DMS114 treated with DMSO at 0.1 percent for 48 hours (cell line): Measurements from ENCODE around the gene ZNF79.
"Not testable (repeated sequence)": the region's sequence is repeated elsewhere in the genome, so short reads cannot be mapped to it uniquely, and the experiment has no call there.

ENCODE experiments used
- DNase-seq: peaks from one replicate; lab custom pipeline; 2025; ENCODE audit not compliant: unreplicated experiment; lab: John Stamatoyannopoulos, UW

The ZNF79 gene

GRCh38 chr9:127451858-127452656 is 27.9 kb downstream of the ZNF79 start:
- DNase-seq, result no peak

- no peak for DNase-seq
These were observed 28.5 kb downstream of the ZNF79 start for GRCh38 chr9:127452691-127453090.

- DNase-seq, result no peak
These were observed 31.3 kb downstream of the ZNF79 start for GRCh38 chr9:127455324-127455992.

- DNase-seq, result no peak
These were observed 33.2 kb downstream of the ZNF79 start for GRCh38 chr9:127457191-127457878.

- DNase-seq, result no peak
These were observed 34.7 kb downstream of the ZNF79 start for GRCh38 chr9:127458921-127459320.

GRCh38 chr9:127463382-127463781 is 39.2 kb downstream of the ZNF79 start:
- no peak for DNase-seq

GRCh38 chr9:127463911-127464310 is 39.7 kb downstream of the ZNF79 start:
- no peak for DNase-seq

GRCh38 chr9:127466407-127466917 is 42.3 kb downstream of the ZNF79 start:
- not testable (repeated sequence) for DNase-seq

GRCh38 chr9:127467621-127468020 is 43.4 kb downstream of the ZNF79 start:
- no peak for DNase-seq

- DNase-seq, result no peak
These were observed 46.5 kb downstream of the ZNF79 start for GRCh38 chr9:127470662-127471061.

GRCh38 chr9:127473501-127473900 is 49.3 kb downstream of the ZNF79 start:
- no peak for DNase-seq

- DNase-seq, result no peak
These were observed 49.8 kb downstream of the ZNF79 start for GRCh38 chr9:127473932-127474331.

GRCh38 chr9:127474592-127474991 is 50.4 kb downstream of the ZNF79 start:
- DNase-seq, result no peak

GRCh38 chr9:127479507-127480081 is 55.4 kb downstream of the ZNF79 start:
- DNase-seq, result no peak

- DNase-seq, result no peak
These were observed 58.5 kb downstream of the ZNF79 start for GRCh38 chr9:127482662-127483061.

- no peak for DNase-seq
These were observed 61.8 kb downstream of the ZNF79 start for GRCh38 chr9:127485995-127486394.

- DNase-seq, result no peak
These were observed 64.8 kb downstream of the ZNF79 start for GRCh38 chr9:127488946-127489345.

GRCh38 chr9:127489471-127490115 is 65.4 kb downstream of the ZNF79 start:
- no peak for DNase-seq

GRCh38 chr9:127490535-127491230 is 66.5 kb downstream of the ZNF79 start:
- DNase-seq, result no peak

- DNase-seq, result no peak
These were observed 67.3 kb downstream of the ZNF79 start for GRCh38 chr9:127491516-127491915.
